ENCODE data around the gene GTF3C2. TPM values are rescaled to one million over a fixed set of nuclear protein-coding genes. Genes with fewer than 3 reads are reported as not detected.

The GTF3C2 gene
- total and polyA plus RNA-seq, 2 of the 4 experiments (the other 2 are of a cell fraction), result 25.5 to 36.9 TPM

DNA sequence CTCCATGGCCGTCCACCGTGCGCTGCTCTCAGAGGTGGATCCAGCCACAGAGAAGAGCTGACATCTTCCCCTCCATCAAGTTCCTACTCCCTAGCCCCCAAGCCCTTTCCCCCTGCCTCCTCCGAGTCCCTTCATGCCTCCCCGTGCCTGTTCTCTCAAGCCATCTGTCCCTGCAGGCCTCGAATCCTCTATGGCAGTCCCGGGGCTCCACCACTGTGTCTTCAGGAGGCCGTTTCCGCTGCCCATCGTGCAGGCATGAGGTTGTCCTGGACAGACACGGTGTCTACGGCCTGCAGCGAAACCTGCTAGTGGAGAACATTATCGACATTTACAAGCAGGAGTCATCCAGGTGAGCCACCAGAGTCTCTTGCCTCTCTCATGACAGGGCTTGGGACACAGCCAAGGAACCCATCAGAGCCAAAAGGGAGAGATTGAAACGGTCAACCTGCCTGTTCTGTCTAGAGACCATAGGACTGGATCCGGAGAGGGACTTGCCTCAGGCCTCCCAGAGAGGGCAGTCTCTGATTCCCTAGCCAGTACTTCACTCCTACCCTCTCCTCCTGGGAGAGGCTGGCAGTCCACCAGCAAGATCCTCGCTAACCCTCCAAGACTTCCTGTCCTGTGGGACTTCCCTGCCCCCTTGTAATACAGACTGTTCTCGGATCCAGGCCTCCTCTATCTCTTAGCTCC is 58.0 kb downstream of the GTF3C2 start:
- Histone ChIP-seq H2BK120ac (ENCODE audit: low read depth, low read length) (no peak overlapping the region), H3K14ac (replicated peaks; ENCODE audit: low read depth, low read length) (no peak overlapping the region), H4K91ac (ENCODE audit: insufficient read depth, low read depth, low read length) (no peak overlapping the region), H2AK5ac (ENCODE audit: low read depth, low read length) (no peak overlapping the region), H3K56ac (ENCODE audit: extremely low read depth, insufficient read depth, low read length) (no peak overlapping the region), H3K36me3 (ENCODE audit: control insufficient read depth, insufficient read depth, low read length) (no peaks in the 10 kb centered on the region), H2BK5ac (ENCODE audit: low read depth, low read length, poor library complexity, severe bottlenecking) (no peak overlapping the region), H3K27me3 (ENCODE audit: control insufficient read depth, insufficient read depth, low read length) (peaks cover 8% of the 10 kb centered on the region), H3K23ac (ENCODE audit: low read depth, low read length) (no peak overlapping the region), H2BK20ac (ENCODE audit: low read depth, low read length) (no peak overlapping the region), H3K9ac (ENCODE audit: low read depth, low read length) (no peak overlapping the region), H3K4me2 (ENCODE audit: low read depth, low read length) (no peak overlapping the region), H4K5ac (ENCODE audit: low read depth, low read length) (no peak overlapping the region), H2AFZ (replicated peaks; ENCODE audit: low read length, poor library complexity) (peak overlapping the region; percentile 5), H2AK9ac (replicated peaks; ENCODE audit: low read depth, low read length, poor library complexity) (no peak overlapping the region), H3K4ac (ENCODE audit: low read depth, low read length) (no peak overlapping the region), H3K27ac (ENCODE audit: insufficient read depth, low read length) (no peak overlapping the region), H4K8ac (ENCODE audit: low read depth in 2 of 2, low read length in 2 of 2) (no peak overlapping the region), H4K20me1 (ENCODE audit: insufficient read depth, low read length) (no peaks in the 10 kb centered on the region; the same call in 1 of the 2 replicates), H2BK15ac (ENCODE audit: low read depth, low read length) (no peak overlapping the region), H3K9me1 (ENCODE audit: insufficient read depth, low read length) (peaks cover 9% of the 10 kb centered on the region), H3K18ac (ENCODE audit: low read depth, low read length) (no peak overlapping the region), H3K9me3 (ENCODE audit: control insufficient read depth, insufficient read depth, low read length) (no peaks in the 10 kb centered on the region), H3K4me1 (ENCODE audit: control insufficient read depth, insufficient read depth, low read length) (peaks cover 5% of the 10 kb centered on the region), H3K4me3 (ENCODE audit: insufficient read depth, low read depth, low read length) (no peak overlapping the region), H3K79me1 (ENCODE audit: low read depth in 1 of 2, low read length in 2 of 2) (no peaks in the 10 kb centered on the region)
- intact Hi-C loops (cut with micrococcal nuclease), result no loop called here
- DNase-seq, result no peak
- 76% methylated on average over 12 of the region's 18 CpGs; no CpG with 5 or more reads in 1 of the 2 experiments for WGBS, 2 experiments (ENCODE audit: extremely low coverage in 2 of 2, insufficient read length in 1 of 2)
- ChIA-PET CTCF (interaction anchor here (0.6 to 0.7 kb wide), 2 partner anchors 104 to 212 kb away, joined by 3 to 4 read pairs; partner anchors contain the start of gene KHK), POLR2A (ENCODE audit: unreplicated experiment) (no interaction called here)
- BruUV-seq (replicated peaks), result no TSS peak
- ATAC-seq (ENCODE audit: low read depth), result peak; percentile 19; the same call in 1 of the 2 replicates
- in situ Hi-C loops (cut with MboI; ENCODE audit: low sequenced_read_pairs), result no loop called here
- TF ChIP-seq MXI1 (IDR thresholded peaks at IDR 0.05; ENCODE audit: borderline replicate concordance, low read depth, low read length) (no peak), NFE2L2 (IDR thresholded peaks at IDR 0.05; ENCODE audit: low read depth, low read length) (no peak), CEBPB (IDR thresholded peaks at IDR 0.05; ENCODE audit: low read depth, low read length) (no peak)
- dilution Hi-C loops (cut with HindIII; ENCODE audit: low sequenced_read_pairs, unreplicated experiment), result no loop called here

Measured in IMR-90 (cell line).